HuH-7 (cell line): ENCODE results near the gene ATRNL1.

Experiments used
- DNase-seq: peaks from one replicate; pipeline ENCODE4 v3.0.0; 2011; ENCODE audit warnings: low spot score

ATRNL1 gene

DNA sequence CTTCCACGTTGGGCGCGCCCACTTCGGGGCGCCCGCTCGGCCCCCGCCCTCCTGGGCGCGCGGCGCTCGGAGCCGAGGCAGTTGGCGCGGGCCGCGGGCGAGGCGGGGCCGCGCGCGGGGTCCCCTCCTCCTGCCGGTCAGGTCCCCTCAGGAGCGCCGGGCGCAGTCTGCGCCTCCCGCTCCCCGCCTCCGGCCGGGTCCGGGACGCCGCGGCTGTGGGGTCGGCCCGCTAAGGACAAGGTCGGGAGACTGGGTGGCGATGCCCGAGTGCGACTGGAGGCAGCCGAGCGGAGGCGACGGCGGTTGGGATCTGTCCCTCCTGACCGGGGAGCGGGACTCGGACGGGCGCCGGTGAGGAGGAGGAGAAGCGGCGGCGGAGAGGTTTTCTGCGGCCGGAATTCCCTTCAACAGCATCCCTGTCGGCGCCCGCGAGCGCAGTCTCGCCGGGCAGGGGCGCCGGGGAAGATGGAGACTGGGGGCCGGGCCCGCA is at the start of gene ATRNL1:
ATRNL1 (plus strand) TSS at position 80 of the 490 bp plus-strand sequence; CDS start at position 466, 386 bp downstream.
- DNase-seq = peak; percentile 59

DNA sequence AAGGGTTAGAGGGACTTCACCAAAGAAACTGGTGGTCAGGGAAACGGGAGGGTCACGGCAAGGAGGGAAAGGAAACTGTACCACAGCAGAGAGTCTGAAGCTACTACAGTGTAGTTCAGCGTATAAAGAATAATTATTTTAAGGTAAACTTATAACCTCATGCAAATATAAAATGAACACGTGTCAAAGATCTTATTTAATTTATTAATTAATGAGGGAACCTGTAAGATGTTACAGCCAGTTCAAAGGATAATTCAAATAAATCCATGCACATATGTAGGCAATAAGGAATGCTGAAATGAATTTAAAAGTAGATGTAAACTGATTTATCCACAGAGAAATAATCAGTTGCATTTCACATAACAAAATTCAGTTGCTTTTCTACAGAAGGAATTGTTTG is 49.4 kb upstream of the ATRNL1 start:
- no peak for DNase-seq

- DNase-seq = no peak
Measured at GRCh38 chr10:115044891-115045290, 48.3 kb upstream of the ATRNL1 start.

- DNase-seq = no peak
Measured at GRCh38 chr10:115045499-115045898, 47.7 kb upstream of the ATRNL1 start.

DNA sequence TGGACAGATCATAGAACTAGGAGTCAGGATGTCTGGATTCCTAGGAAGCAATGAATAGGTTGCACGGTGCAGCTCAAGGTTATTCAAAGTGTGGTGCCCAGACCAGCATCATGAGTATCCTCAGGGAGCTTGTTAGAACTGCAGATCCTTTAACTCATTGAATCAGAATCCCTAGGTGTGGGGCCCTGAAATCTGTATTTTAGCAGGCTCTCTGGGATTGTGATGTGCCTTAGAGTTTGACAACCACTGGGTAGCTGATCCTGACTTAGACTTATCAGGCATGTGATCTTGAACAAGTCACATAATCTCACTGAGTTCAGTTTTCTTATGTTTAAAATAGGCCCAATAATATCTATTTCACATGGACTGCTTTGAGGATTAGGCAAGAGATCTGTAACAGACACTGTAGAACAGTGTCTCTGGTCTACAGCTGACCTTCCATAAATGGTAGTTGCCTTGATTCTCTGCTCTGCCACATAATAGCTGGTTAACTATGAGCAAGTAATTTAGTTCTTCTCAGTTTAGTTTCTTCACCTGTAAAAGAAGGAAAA is 46.4 kb upstream of the ATRNL1 start:
- no peak for DNase-seq

DNA sequence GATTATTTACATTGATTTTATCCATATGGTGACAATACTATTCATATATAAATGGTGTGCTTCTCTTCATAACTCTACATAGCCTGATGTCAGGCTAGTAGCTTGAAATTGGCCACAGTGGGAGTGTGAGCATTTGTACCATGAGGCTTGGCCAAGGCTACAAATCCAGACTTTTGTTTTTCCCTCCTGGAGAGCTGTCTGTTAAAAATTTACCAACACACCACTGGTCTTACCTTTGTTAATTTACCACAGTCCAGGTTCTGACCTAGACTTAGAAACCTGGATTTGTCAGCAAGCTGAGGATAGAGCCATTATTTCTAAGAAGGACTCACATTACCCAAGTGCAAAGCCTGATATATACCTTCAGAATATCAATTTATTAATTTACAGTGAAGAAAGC is 45.5 kb upstream of the ATRNL1 start:
- no peak for DNase-seq

GRCh38 chr10:115049318-115049717 is 43.8 kb upstream of the ATRNL1 start:
- no peak for DNase-seq

- no peak for DNase-seq
Measured at GRCh38 chr10:115049960-115050359, 43.2 kb upstream of the ATRNL1 start.

DNA sequence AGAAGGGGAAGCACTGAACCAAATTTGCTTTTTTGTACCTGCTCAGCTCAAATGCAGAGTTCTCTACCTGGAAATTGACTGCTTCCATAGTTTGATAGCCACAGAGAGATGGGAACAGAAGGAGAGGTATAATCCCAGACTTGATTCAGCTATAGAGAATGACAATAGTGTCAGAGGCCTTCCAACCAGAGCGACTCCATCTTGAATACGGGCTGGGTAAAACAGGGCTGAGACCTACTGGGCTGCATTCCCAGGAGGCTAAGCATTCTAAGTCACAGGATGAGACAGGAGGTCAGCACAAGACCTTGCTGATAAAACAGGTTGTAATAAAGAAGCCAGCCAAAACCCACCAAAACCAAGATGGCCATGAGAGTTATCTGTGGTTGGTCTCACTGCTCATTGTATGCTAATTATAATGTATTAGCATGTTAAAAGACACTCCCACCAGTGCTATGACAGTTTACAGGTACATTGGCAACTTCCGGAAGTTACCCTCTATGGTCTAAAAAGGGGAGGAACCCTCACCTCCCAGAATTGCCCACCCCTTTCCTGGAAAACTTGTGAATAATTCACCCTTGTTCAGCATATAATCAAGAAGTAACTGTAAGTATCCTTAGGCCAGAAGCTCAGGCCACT is 42.7 kb upstream of the ATRNL1 start:
- no peak for DNase-seq

DNA sequence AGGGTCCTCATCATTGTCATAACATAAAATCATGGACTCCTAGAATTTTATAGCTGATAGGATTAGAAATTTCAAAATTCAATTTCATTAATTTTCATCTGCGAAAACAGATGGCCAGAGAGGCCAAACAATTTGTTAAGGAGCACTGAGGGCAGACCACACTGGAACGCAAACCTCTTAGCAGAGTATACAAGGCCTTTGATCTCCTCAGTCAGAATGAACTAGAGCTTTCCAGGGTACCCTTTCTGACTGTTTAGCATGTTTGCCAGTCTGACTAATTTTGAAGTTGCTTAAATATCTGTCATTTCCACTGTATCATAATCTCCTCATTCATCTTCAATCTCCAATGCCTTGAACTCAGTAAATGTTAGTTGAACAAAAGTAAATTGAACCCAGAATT is 41.9 kb upstream of the ATRNL1 start:
- no peak for DNase-seq

GRCh38 chr10:115052226-115052625 is 40.9 kb upstream of the ATRNL1 start:
- no peak for DNase-seq

GRCh38 chr10:115052728-115053127 is 40.4 kb upstream of the ATRNL1 start:
- no peak for DNase-seq

- DNase-seq = no peak
Measured at GRCh38 chr10:115056186-115056585, 37.0 kb upstream of the ATRNL1 start.

- DNase-seq = no peak
Measured at GRCh38 chr10:115059301-115059898, 33.8 kb upstream of the ATRNL1 start.

GRCh38 chr10:115063701-115064658 is 29.2 kb upstream of the ATRNL1 start:
- no peak for DNase-seq

- DNase-seq = no peak
Measured at GRCh38 chr10:115065801-115066200, 27.4 kb upstream of the ATRNL1 start.

GRCh38 chr10:115066528-115066927 is 26.6 kb upstream of the ATRNL1 start:
- DNase-seq = no peak

DNA sequence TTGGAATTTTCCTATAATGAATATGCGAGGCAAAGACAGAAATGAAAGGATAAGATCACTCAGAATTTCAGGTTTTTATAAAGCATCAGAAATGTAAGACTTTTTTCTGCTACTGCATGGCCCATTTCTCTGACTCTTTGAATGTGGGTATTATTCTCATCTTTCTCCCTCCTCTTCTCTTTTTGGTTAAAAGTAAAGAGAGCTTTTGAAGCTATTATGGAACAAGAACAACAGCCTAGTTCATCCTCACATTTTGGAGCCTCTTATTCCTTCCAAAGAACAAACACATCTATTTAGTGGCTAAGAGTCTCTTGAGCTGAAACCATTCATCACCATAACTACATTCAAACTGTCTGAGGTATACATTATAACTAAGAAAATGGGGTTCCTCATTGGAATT is 19.4 kb upstream of the ATRNL1 start:
- no peak for DNase-seq

DNA sequence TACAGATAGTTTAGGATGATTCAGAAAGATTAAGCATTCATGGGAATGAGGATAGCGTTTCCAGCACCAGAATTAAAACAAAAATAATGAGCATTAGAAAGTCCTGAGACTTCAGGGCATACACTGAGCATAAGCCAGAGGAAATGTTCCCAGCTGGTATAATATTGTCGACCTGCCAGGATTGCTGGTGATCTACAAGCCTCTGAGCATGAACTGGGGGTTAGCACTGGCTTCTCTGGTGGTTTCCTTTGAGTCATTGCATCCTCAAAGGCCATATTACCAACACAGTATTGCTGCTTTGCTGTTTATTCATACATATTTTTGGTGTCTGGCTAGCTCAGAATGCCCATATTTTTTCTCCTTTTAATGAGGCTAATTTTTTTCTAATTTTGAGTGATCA is 10.7 kb upstream of the ATRNL1 start:
- no peak for DNase-seq

- no peak for DNase-seq
Measured at GRCh38 chr10:115084277-115084850, 8.8 kb upstream of the ATRNL1 start.

- DNase-seq = no peak
Measured at GRCh38 chr10:115091161-115091560, 2.0 kb upstream of the ATRNL1 start.

- no peak for DNase-seq
Measured at GRCh38 chr10:115092258-115092554, 959 bp upstream of the ATRNL1 start.
